Lung (tissue), 12 donors: ENCODE results near the gene OPRL1. TPM values are rescaled to one million over a fixed set of nuclear protein-coding genes. Genes with fewer than 3 reads are reported as not detected.

Experiments
- ATAC-seq: fragments of 200-7000 bp; cut with Tn5 transposase; one replicate; pipeline ENCODE4 v1.9.1; 2020; ENCODE audit warnings: moderate number of reproducible peaks; ENCODE audit not compliant: insufficient read depth, low FRiP score
- DNase-seq, 3 donors: peaks; one replicate each; pipeline ENCODE4 v3.0.0-alpha.2; 2013 to 2017
- H3K27ac ChIP-seq, 2 donors: one replicate each; pipeline ENCODE4 v1.5.1; 2013; ENCODE audit warnings: mild to moderate bottlenecking in 2 of 2, moderate library complexity in 2 of 2, control low read depth in 1 of 2, inconsistent platforms in 1 of 2, low read depth in 1 of 2, low read length in 1 of 2
- H3K27me3 ChIP-seq, 3 donors: one replicate each; pipeline ENCODE4 v1.5.1; 2013; ENCODE audit warnings: low read length in 2 of 3; ENCODE audit not compliant: control insufficient read depth in 3 of 3, insufficient read depth in 3 of 3
- H3K36me3 ChIP-seq, 4 donors: one replicate each; pipeline ENCODE4 v1.5.1; 2013; ENCODE audit warnings: low read length in 4 of 4, mild to moderate bottlenecking in 1 of 4, moderate library complexity in 1 of 4; ENCODE audit not compliant: control insufficient read depth in 4 of 4, insufficient read depth in 4 of 4
- H3K4me1 ChIP-seq, 5 donors: one replicate each; pipeline ENCODE4 v1.5.1; 2013; ENCODE audit warnings: low read length in 5 of 5, mild to moderate bottlenecking in 2 of 5, moderate library complexity in 1 of 5; ENCODE audit not compliant: control insufficient read depth in 5 of 5, insufficient read depth in 5 of 5
- H3K4me3 ChIP-seq: one replicate; pipeline ENCODE4 v1.5.1; 2013; ENCODE audit warnings: mild to moderate bottlenecking, control low read depth, moderate library complexity
- H3K9ac ChIP-seq, 2 donors: one replicate each; pipeline ENCODE4 v1.5.1; 2013; ENCODE audit warnings: low read length in 2 of 2, control low read depth in 1 of 2; ENCODE audit not compliant: insufficient read depth in 1 of 2
- H3K9me3 ChIP-seq, 4 donors: one replicate each; pipeline ENCODE4 v1.5.1; 2013; ENCODE audit warnings: low read length in 3 of 4, mild to moderate bottlenecking in 1 of 4, moderate library complexity in 1 of 4; ENCODE audit not compliant: control insufficient read depth in 4 of 4, insufficient read depth in 3 of 4
- WGBS, 2 donors: extraction: QIAGEN DNeasy Blood & Tissue Kit; methylation state at CpG; one replicate each; pipeline ENCODE4 v1.1.7; 2013; 5-methylcytosine and 5-hydroxymethylcytosine counted together
- polyA plus RNA-seq, 2 donors: library from polyadenylated mRNA; stranded (reverse); fragments of 200-250 nt; gene quantifications; one replicate each; pipeline ENCODE4 v1.2.1, GENCODE V29; 2013
- total RNA-seq, 2 donors: library from RNA; depleted of rRNA in 1 of 2; stranded (reverse); fragments of >200 nt in 1 of 2; gene quantifications; one replicate each; pipeline ENCODE4 v1.2.1, GENCODE V29; 2014 to 2021
- TF ChIP-seq, protein P1 (sequence below): IDR thresholded peaks from 2 replicates; pipeline ENCODE4 v1.5.1; 2012; ENCODE audit warnings: mild to moderate bottlenecking; ENCODE audit errors: control extremely low read depth, extremely low read depth
- donor health status: control.
- donor health status: control.
- donor health status: Bipolar disorder and iron deficiency.
- donor health status: healthy.
- donor health status: DM: yes; HTN: yes; CAD: no.

The OPRL1 gene
- total and polyA plus RNA-seq, 4 donors = 0.45 to 3.1 (median 2.1) TPM

DNA sequence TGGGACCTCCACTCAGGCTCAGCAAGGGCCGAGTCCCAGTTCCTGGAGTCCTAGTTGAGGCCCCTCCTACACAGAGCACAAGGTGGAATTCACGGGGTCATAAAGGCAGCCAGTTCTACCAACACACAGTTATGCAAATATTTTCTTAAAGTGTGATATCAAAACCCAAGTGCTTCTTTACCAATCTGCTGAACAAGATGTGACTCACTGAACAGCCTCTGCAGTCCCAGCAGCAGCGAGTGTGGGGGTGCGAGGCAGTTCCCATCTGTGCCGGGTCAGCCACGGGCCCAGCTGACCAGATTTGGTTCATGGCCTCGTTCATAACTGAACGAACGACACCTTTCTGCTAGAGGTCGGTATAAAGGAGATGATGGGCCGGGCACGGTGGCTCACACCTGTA, 21.3 kb upstream of the OPRL1 start:
- no peak overlapping the region for H3K4me3 ChIP-seq
- no peaks in the 10 kb centered on the region for H3K9me3 ChIP-seq
- H3K36me3 ChIP-seq = no peaks in the 10 kb centered on the region
- TF ChIP-seq, protein P1, sequence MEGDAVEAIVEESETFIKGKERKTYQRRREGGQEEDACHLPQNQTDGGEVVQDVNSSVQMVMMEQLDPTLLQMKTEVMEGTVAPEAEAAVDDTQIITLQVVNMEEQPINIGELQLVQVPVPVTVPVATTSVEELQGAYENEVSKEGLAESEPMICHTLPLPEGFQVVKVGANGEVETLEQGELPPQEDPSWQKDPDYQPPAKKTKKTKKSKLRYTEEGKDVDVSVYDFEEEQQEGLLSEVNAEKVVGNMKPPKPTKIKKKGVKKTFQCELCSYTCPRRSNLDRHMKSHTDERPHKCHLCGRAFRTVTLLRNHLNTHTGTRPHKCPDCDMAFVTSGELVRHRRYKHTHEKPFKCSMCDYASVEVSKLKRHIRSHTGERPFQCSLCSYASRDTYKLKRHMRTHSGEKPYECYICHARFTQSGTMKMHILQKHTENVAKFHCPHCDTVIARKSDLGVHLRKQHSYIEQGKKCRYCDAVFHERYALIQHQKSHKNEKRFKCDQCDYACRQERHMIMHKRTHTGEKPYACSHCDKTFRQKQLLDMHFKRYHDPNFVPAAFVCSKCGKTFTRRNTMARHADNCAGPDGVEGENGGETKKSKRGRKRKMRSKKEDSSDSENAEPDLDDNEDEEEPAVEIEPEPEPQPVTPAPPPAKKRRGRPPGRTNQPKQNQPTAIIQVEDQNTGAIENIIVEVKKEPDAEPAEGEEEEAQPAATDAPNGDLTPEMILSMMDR = no peak
- peaks cover 0 to 44% (median 16%) of the 10 kb centered on the region in 5 donors for H3K4me1 ChIP-seq
- no peak for DNase-seq
- H3K27me3 ChIP-seq = no peaks in the 10 kb centered on the region
- H3K27ac ChIP-seq = no peak overlapping the region
- H3K9ac ChIP-seq = no peak overlapping the region
- no peak for ATAC-seq
- 74 to 88% methylated on average over 12 of the region's 12 CpGs for WGBS, 2 donors

DNA sequence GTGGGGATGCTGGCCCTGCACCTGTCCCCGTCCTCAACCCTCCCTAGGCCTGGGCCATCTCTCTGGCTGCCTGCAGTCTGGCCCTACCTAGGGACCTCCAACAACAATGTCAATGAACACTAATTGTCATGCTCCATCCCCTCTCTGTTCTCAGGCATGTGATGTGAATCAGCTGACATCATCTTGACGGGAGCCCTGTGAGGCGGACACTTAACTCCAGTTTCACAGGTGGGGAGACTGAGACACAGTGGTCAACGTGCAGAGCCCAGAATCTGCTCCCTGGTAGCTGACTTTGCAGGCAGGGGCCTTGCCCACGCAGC, 17.6 kb upstream of the OPRL1 start:
- Histone ChIP-seq H3K9me3 (no peaks in the 10 kb centered on the region), H3K4me1 (peaks cover 7 to 22% (median 13%) of the 10 kb centered on the region in 5 donors), H3K36me3 (no peaks in the 10 kb centered on the region), H3K27ac (peak overlapping the region; percentile 68 to 94), H3K9ac (peak overlapping the region in 1 of 2 donors; percentile 80), H3K4me3 (no peak overlapping the region), H3K27me3 (no peaks in the 10 kb centered on the region)
- 65 to 66% methylated on average over 5 of the region's 5 CpGs for WGBS, 2 donors
- TF ChIP-seq, protein P1 = no peak
- DNase-seq (no peak), ATAC-seq (no peak)

GRCh38 chr20:64062596-64063388, 17.1 kb upstream of the OPRL1 start, which contains the start of gene TCEA2:
TCEA2 (plus strand) TSS chr20:64063198; CDS start chr20:64063313, 115 bp downstream.
- no peaks in the 10 kb centered on the region for H3K36me3 ChIP-seq
- ATAC-seq = peak; percentile 98
- peak within 1 kb of the TSS; percentile 73 to 80 for H3K9ac ChIP-seq
- H3K4me1 ChIP-seq = peaks cover 7 to 17% (median 13%) of the 10 kb centered on the region in 5 donors
- H3K4me3 ChIP-seq = peak within 1 kb of the TSS; percentile 72
- 7 to 10% methylated on average over 59 to 85 of the region's 85 CpGs for WGBS, 2 donors
- no peaks in the 10 kb centered on the region for H3K27me3 ChIP-seq
- peak within 1 kb of the TSS; percentile 68 to 94 for H3K27ac ChIP-seq
- peak; percentile 98 to 99 (median 98) for DNase-seq
- no peaks in the 10 kb centered on the region for H3K9me3 ChIP-seq
- TF ChIP-seq, protein P1 = no peak
